Measurements from ENCODE around the gene CLDN4.

The CLDN4 gene

GRCh38 chr7:73872056-73872908, 41.5 kb downstream of the CLDN4 start:
- no peak for DNase-seq (ENCODE audit: low spot score)

DNA sequence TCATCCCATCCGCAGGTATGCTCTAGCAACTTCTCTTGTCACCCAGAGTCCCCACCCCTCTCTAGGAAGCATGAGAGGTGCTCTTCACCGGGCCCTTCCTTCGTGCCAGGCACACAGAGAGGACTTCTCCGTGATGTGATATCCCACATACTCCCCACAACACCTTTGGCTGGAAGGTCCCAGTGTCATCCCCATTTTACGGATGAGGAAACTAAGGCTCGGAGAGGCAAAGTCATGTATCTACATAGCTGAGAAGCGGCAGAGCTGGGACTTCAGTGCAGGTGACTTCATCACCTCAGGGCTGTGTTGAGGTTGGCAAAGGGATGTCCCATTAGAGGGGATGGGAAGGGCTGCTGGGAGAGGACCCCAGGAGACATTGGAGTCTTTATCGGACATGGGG, 45.6 kb downstream of the CLDN4 start:
- no peak for DNase-seq (ENCODE audit: low spot score)

DNA sequence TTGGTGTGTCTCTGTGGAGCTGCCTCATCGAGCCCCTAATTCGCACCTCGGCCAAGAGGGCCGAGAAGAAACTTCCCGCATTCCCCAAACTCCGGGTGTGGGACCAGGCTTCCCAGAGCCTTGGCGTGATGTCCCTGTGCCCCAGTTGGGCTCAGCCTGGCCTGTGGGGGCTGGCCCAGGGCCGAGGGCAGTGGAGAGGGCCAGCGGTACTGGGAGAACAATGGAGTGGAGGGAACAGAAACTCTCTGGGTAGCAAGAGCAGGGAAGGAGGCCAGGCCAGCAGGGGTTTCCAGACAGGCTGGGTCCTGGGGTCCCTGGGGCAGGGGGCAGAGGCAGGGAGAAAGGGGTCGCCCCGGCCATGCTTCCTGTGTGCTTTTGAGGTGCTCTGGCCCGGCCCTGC, 46.2 kb downstream of the CLDN4 start:
- no peak for DNase-seq (ENCODE audit: low spot score)

GRCh38 chr7:73879977-73880681, 49.3 kb downstream of the CLDN4 start:
- peak; percentile 61 for DNase-seq (ENCODE audit: low spot score)

DNA sequence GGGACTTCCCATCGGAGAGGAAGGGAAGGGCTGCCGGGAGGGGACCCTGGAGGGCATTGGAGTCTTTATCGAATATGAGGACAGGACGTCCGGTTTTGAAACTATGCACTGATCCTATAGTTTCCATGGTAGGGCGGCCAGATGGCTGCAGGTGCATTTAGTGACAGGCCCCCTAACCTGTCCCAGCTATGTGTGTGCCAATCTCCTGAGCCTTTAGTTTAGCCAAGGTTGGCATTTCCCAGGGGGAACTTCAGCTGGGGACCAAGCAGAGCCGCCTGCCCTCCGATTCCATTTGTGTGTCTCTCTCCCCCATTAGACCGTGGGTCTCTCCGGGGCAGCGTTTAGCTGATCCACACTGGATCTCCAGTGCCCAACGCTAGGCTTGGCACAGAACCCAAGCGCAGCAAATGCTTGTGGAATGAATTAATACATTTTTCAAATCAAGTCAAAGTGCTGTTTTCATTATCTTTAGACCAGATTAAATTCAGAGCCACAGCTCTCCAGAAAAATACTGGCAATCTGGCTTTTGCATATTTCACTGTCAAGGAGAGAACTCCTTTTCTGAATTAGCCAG, 50.0 kb downstream of the CLDN4 start:
- DNase-seq (ENCODE audit: low spot score) = no peak

- no peak for DNase-seq (ENCODE audit: low spot score)
Observed at GRCh38 chr7:73881352-73882046, 50.7 kb downstream of the CLDN4 start.

DNA sequence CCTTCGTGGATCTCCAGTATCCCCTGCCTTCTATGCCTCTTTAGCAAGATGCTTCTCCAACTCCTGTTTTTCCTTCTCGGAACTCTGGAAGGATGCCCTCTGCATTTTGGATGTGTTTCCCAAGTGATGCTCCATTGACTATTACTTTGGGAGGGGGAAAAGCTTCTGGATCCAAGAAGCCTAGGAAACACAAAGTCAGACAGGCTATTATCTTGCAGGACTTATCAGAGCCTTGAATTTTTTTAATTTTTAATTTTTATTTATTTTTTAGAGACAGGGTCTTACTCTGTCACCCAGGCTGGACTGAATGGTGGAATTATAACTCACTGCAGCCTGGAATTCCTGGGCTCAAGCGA, 51.2 kb downstream of the CLDN4 start:
- no peak for DNase-seq (ENCODE audit: low spot score)
